Peyer's patch (tissue), 4 donors: ENCODE measurements around the gene SSMEM1. TPM values are rescaled to one million over a fixed set of nuclear protein-coding genes. Genes with fewer than 3 reads are reported as not detected.

ENCODE experiments used
- DNase-seq, 3 donors: peaks; one replicate each; pipeline ENCODE4 v3.0.0-alpha.2; 2017 to 2019
- H3K27ac ChIP-seq, 4 donors: fragments of 200-600 bp; sonication (generic); one replicate each; pipeline ENCODE4 v1.5.1; 2016 to 2019
- H3K27me3 ChIP-seq, 2 donors: fragments of 200-600 bp; sonication (generic); one replicate each; pipeline ENCODE4 v1.5.1; 2019
- H3K36me3 ChIP-seq, 3 donors: fragments of 200-600 bp; sonication (generic); one replicate each; pipeline ENCODE4 v1.5.1; 2016 to 2019
- H3K4me1 ChIP-seq, 4 donors: fragments of 200-600 bp; sonication (generic); one replicate each; pipeline ENCODE4 v1.5.1; 2016 to 2019
- H3K4me3 ChIP-seq, 4 donors: fragments of 200-600 bp; sonication (generic); 1 replicate in 3 of 4; 2 replicates in 1 of 4; pipeline ENCODE4 v1.5.1; 2016 to 2019; ENCODE audit warnings: mild to moderate bottlenecking in 1 of 4
- H3K9me3 ChIP-seq, 4 donors: fragments of 200-600 bp; sonication (generic); one replicate each; pipeline ENCODE4 v1.5.1; 2016 to 2019; ENCODE audit warnings: mild to moderate bottlenecking in 1 of 4
- CTCF ChIP-seq, 6 experiments: fragments of 450-650 bp in 4 of 6; fragments of 200-600 bp in 2 of 6; sonication (generic) in 1 of 6; IDR thresholded peaks; one replicate each; pipeline ENCODE4 v1.5.1; 2017 to 2019; ENCODE audit warnings: antibody characterized with exemption in 6 of 6, mild to moderate bottlenecking in 3 of 6, moderate library complexity in 1 of 6
- POLR2A ChIP-seq, 2 donors: fragments of 450-650 bp; IDR thresholded peaks; one replicate each; pipeline ENCODE4 v1.5.1; 2017; ENCODE audit warnings: antibody characterized with exemption in 2 of 2, mild to moderate bottlenecking in 2 of 2, moderate library complexity in 2 of 2
- total RNA-seq, 4 donors: library from RNA; depleted of rRNA; stranded (reverse); fragments of >200 nt; gene quantifications; one replicate each; pipeline ENCODE4 v1.1.0, GENCODE V29; 2016

SSMEM1 gene
- total RNA-seq, 4 donors from 2014 or later, result not detected

- H3K27ac ChIP-seq, result no peak overlapping the region
- no peaks in the 10 kb centered on the region for H3K36me3 ChIP-seq
- TF ChIP-seq POLR2A (IDR thresholded peaks at IDR 0.05) (no peak), CTCF (IDR thresholded peaks at IDR 0.05) (no peak)
- no peak for DNase-seq
- peaks cover 0 to 12% (median 0%) of the 10 kb centered on the region in 4 donors for H3K9me3 ChIP-seq
- no peak overlapping the region for H3K4me3 ChIP-seq
- no peaks in the 10 kb centered on the region for H3K4me1 ChIP-seq
- H3K27me3 ChIP-seq, result no peaks in the 10 kb centered on the region
These were observed 50.9 kb downstream of the SSMEM1 start for GRCh38 chr7:130258494-130259078.

DNA sequence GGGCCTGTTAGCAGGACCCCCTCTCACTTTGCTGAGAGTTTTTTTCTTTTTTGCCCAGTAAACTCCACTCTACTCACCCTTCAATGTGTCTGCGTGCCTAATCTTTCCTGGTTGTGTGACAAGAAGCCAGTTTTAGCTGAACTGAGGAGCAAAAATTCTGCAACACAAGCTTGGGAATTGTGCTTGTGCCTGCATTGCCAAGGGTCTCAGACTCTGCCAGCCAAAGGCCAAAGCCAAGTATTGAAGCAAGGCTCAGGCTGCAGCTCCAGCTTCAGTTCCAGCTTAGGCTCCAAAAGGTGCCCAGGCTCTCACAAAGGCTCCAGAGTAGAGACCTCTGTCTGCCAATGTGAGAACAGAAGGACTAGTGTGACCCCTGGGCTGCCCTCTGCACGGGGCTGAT, 54.8 kb downstream of the SSMEM1 start:
- TF ChIP-seq POLR2A (IDR thresholded peaks at IDR 0.05) (no peak), CTCF (IDR thresholded peaks at IDR 0.05) (no peak)
- Histone ChIP-seq H3K4me3 (no peak overlapping the region), H3K9me3 (peaks cover 0 to 12% (median 0%) of the 10 kb centered on the region in 4 donors), H3K4me1 (peaks cover 0 to 6% (median 0%) of the 10 kb centered on the region in 4 donors), H3K36me3 (no peaks in the 10 kb centered on the region), H3K27me3 (no peaks in the 10 kb centered on the region), H3K27ac (no peak overlapping the region)
- DNase-seq, result no peak

- no peak for DNase-seq
- no peak for TF ChIP-seq POLR2A (IDR thresholded peaks at IDR 0.05)
- TF ChIP-seq CTCF (IDR thresholded peaks at IDR 0.05), result no peak
- Histone ChIP-seq H3K9me3 (peaks cover 0 to 6% (median 0%) of the 10 kb centered on the region in 4 donors), H3K4me3 (no peak overlapping the region), H3K27me3 (no peaks in the 10 kb centered on the region), H3K27ac (no peak overlapping the region), H3K36me3 (no peaks in the 10 kb centered on the region), H3K4me1 (peaks cover 0 to 6% (median 0%) of the 10 kb centered on the region in 4 donors)
These were observed 55.5 kb downstream of the SSMEM1 start for GRCh38 chr7:130263130-130263529.

Other genes with a start within 250 kb of the SSMEM1 start
- gene ZC3HC1, start 156.5 kb upstream of the SSMEM1 start, total RNA-seq, result 10 to 100 TPM in 2 of 4 donors, 1 to 10 TPM in 2; 3.8 to 11.9 (median 8.1) TPM
- gene KLHDC10, start 137.3 kb upstream of the SSMEM1 start, total RNA-seq, result 10 to 100 TPM; 16.5 to 25.0 (median 20.1) TPM
- gene TMEM209, start 2.5 kb upstream of the SSMEM1 start, total RNA-seq, result 10 to 100 TPM; 11.6 to 17.2 (median 15.4) TPM
- gene CPA2, start 59.0 kb downstream of the SSMEM1 start, total RNA-seq, result 10 to 100 TPM in 1 of 4 donors, 1 to 10 TPM in 2, not detected in 1; 2.6 to 12.6 (median 2.7) TPM
- not detected for gene CPA4, start 85.3 kb downstream of the SSMEM1 start, total RNA-seq
- not detected for gene CPA5, start 137.0 kb downstream of the SSMEM1 start, total RNA-seq
- not detected for gene CPA1, start 172.6 kb downstream of the SSMEM1 start, total RNA-seq
- 10 to 100 TPM in 1 of 4 donors, 1 to 10 TPM in 3; 1.9 to 14.0 (median 5.6) TPM for gene CEP41, start 233.2 kb downstream of the SSMEM1 start, total RNA-seq